Peyer's patch (tissue), 4 donors: ENCODE data around the gene B3GAT3.

Experiments
- POLR2A ChIP-seq, 2 donors: fragments of 450-650 bp; IDR thresholded peaks; one replicate each; pipeline ENCODE4 v1.5.1; 2017; ENCODE audit warnings: antibody characterized with exemption in 2 of 2, mild to moderate bottlenecking in 2 of 2, moderate library complexity in 2 of 2
- TF ChIP-seq, protein P1 (sequence below), 6 experiments: fragments of 450-650 bp in 4 of 6; fragments of 200-600 bp in 2 of 6; sonication (generic) in 1 of 6; IDR thresholded peaks; one replicate each; pipeline ENCODE4 v1.5.1; 2017 to 2019; ENCODE audit warnings: antibody characterized with exemption in 6 of 6, mild to moderate bottlenecking in 3 of 6, moderate library complexity in 1 of 6

DNA sequence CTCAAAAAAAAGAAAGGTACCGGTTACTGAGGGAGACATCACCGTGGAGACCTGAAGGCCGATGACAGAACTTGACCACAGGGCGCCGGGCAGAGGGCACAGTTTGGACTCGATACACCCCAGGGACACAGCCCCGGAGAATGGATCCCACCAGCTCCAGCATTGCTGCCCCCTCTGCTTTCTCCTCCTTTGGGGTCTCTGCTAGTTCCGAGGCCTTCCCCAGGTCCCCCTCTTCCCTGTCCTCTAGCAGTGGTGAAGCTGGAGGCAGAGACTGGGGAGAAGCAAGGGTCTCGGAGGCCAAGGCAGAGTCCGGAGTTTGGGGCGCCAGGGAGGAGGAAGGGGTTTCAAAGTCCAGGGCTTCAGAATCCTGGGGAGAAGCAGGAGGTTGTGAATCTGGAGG is 43.2 kb downstream of the B3GAT3 start:
- TF ChIP-seq, protein P1, sequence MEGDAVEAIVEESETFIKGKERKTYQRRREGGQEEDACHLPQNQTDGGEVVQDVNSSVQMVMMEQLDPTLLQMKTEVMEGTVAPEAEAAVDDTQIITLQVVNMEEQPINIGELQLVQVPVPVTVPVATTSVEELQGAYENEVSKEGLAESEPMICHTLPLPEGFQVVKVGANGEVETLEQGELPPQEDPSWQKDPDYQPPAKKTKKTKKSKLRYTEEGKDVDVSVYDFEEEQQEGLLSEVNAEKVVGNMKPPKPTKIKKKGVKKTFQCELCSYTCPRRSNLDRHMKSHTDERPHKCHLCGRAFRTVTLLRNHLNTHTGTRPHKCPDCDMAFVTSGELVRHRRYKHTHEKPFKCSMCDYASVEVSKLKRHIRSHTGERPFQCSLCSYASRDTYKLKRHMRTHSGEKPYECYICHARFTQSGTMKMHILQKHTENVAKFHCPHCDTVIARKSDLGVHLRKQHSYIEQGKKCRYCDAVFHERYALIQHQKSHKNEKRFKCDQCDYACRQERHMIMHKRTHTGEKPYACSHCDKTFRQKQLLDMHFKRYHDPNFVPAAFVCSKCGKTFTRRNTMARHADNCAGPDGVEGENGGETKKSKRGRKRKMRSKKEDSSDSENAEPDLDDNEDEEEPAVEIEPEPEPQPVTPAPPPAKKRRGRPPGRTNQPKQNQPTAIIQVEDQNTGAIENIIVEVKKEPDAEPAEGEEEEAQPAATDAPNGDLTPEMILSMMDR (IDR thresholded peaks at IDR 0.05): no peak
- no peak for TF ChIP-seq POLR2A (IDR thresholded peaks at IDR 0.05)
